ENCODE data around the gene HTR3C.

HTR3C gene

DNA sequence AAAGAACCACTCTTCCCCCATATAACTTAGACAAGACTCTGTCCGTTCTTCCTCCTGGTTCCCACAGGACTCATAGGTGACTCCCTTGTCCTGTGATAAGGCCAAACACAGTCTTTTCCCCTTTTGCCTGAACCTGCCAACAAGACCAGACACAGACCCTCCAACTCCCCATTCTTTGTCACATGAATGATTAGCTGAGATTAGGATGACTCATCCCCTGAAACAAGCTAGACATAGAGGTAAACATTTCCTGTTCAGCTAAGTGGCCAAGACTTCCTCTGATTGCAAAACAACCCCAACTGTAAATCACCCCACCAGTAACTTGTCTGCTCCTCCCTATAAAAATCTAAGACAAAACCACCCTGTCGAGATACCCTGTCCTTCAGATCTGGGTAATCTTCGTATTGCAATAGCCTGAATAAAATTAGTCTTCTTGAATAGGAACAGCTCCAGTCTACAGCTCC lies 32.6 kb downstream of the HTR3C start:
- H3K36me3 ChIP-seq (ENCODE audit: insufficient read depth) = no peaks in the 10 kb centered on the region
- H3K27ac ChIP-seq = no peak overlapping the region
- no peak for TF ChIP-seq CTCF (conservative IDR thresholded peaks at IDR 0.05; ENCODE audit: low read depth, low read length)
- H3K4me3 ChIP-seq (IDR thresholded peaks at IDR 0.05; ENCODE audit: insufficient read depth, low read depth, low read length) = no peak overlapping the region
- H3K4me1 ChIP-seq (ENCODE audit: low read depth, poor library complexity, severe bottlenecking) = peaks cover 9% of the 10 kb centered on the region
- H3K4me2 ChIP-seq = no peak overlapping the region
- peak overlapping the region; percentile 18; the same call in 1 of the 2 replicates for H2AFZ ChIP-seq (ENCODE audit: low read depth)
- H3K9ac ChIP-seq = no peak overlapping the region
- no peaks in the 10 kb centered on the region for H3K79me2 ChIP-seq (ENCODE audit: insufficient read depth, low read depth)
- H3K27me3 ChIP-seq (ENCODE audit: insufficient read depth, low read depth) = no peaks in the 10 kb centered on the region
- H4K20me1 ChIP-seq (ENCODE audit: insufficient read depth) = no peaks in the 10 kb centered on the region

GRCh38 chr3:184092199-184092598 lies 39.4 kb downstream of the HTR3C start:
- Histone ChIP-seq H3K4me3 (IDR thresholded peaks at IDR 0.05; ENCODE audit: insufficient read depth, low read depth, low read length) (no peak overlapping the region), H3K4me2 (no peak overlapping the region), H3K27ac (no peak overlapping the region), H3K27me3 (ENCODE audit: insufficient read depth, low read depth) (no peaks in the 10 kb centered on the region), H3K79me2 (ENCODE audit: insufficient read depth, low read depth) (no peaks in the 10 kb centered on the region), H4K20me1 (ENCODE audit: insufficient read depth) (no peaks in the 10 kb centered on the region), H3K9ac (no peak overlapping the region), H3K36me3 (ENCODE audit: insufficient read depth) (no peaks in the 10 kb centered on the region), H2AFZ (ENCODE audit: low read depth) (no peak overlapping the region), H3K4me1 (ENCODE audit: low read depth, poor library complexity, severe bottlenecking) (no peaks in the 10 kb centered on the region)
- no peak for TF ChIP-seq CTCF (conservative IDR thresholded peaks at IDR 0.05; ENCODE audit: low read depth, low read length)

- Histone ChIP-seq H3K4me3 (IDR thresholded peaks at IDR 0.05; ENCODE audit: insufficient read depth, low read depth, low read length) (no peak within 1 kb of the TSS), H3K4me1 (ENCODE audit: low read depth, poor library complexity, severe bottlenecking) (no peaks in the 10 kb centered on the region), H3K36me3 (ENCODE audit: insufficient read depth) (no peaks in the 10 kb centered on the region), H3K4me2 (no peak within 1 kb of the TSS), H3K9ac (no peak within 1 kb of the TSS), H3K27ac (no peak within 1 kb of the TSS), H4K20me1 (ENCODE audit: insufficient read depth) (no peaks in the 10 kb centered on the region), H2AFZ (ENCODE audit: low read depth) (no peak within 1 kb of the TSS), H3K27me3 (ENCODE audit: insufficient read depth, low read depth) (no peaks in the 10 kb centered on the region), H3K79me2 (ENCODE audit: insufficient read depth, low read depth) (no peaks in the 10 kb centered on the region)
- TF ChIP-seq CTCF (conservative IDR thresholded peaks at IDR 0.05; ENCODE audit: low read depth, low read length) = no peak
Observed at GRCh38 chr3:184096811-184097383, 44.0 kb downstream of the HTR3C start, which contains the start of gene HTR3E. Gene HTR3E, plus strand, starts transcription at chr3:184097064. Its CDS starts 466 bp downstream, at chr3:184097530.

DNA sequence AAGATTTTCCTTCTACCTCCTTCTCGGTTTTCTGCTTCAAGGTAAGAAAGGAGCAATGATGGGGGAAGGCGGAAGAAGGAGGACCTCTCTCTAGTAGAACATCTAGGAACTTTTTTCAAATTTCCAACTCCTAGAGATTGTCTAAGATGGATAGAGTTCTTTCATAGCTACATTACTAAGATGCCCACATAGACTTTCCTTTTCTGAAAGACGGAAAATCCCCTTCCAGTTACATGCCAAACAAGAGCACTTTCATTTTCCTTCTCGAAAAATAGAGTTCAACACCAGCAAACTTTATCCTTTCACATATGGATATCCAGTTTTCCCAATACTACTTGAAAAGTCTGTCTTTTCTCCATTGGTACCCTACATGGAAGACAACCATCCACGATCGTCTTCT lies 44.7 kb downstream of the HTR3C start:
- Histone ChIP-seq H3K9ac (no peak overlapping the region), H3K4me3 (IDR thresholded peaks at IDR 0.05; ENCODE audit: insufficient read depth, low read depth, low read length) (no peak overlapping the region), H4K20me1 (ENCODE audit: insufficient read depth) (no peaks in the 10 kb centered on the region), H3K4me2 (no peak overlapping the region), H2AFZ (ENCODE audit: low read depth) (no peak overlapping the region), H3K79me2 (ENCODE audit: insufficient read depth, low read depth) (no peaks in the 10 kb centered on the region), H3K27ac (no peak overlapping the region), H3K27me3 (ENCODE audit: insufficient read depth, low read depth) (no peaks in the 10 kb centered on the region), H3K4me1 (ENCODE audit: low read depth, poor library complexity, severe bottlenecking) (no peaks in the 10 kb centered on the region), H3K36me3 (ENCODE audit: insufficient read depth) (no peaks in the 10 kb centered on the region)
- no peak for TF ChIP-seq CTCF (conservative IDR thresholded peaks at IDR 0.05; ENCODE audit: low read depth, low read length)

Measured in KMS-11 (cell line).